Activated CD4-positive, alpha-beta T cell treated with anti-CD3 and anti-CD28 coated beads, Interleukin-2, Interleukin-4, amounts not matched to agents 100 ng/mL and 50 ng/mL, durations not matched to agents 16 hours and 8 hours (primary cell): ENCODE data around the gene FOCAD.

Source experiments
- DNase-seq: peaks from one replicate; pipeline ENCODE4 v3.0.0-alpha.2; 2020; ENCODE audit warnings: low spot score

The FOCAD gene, protein sequence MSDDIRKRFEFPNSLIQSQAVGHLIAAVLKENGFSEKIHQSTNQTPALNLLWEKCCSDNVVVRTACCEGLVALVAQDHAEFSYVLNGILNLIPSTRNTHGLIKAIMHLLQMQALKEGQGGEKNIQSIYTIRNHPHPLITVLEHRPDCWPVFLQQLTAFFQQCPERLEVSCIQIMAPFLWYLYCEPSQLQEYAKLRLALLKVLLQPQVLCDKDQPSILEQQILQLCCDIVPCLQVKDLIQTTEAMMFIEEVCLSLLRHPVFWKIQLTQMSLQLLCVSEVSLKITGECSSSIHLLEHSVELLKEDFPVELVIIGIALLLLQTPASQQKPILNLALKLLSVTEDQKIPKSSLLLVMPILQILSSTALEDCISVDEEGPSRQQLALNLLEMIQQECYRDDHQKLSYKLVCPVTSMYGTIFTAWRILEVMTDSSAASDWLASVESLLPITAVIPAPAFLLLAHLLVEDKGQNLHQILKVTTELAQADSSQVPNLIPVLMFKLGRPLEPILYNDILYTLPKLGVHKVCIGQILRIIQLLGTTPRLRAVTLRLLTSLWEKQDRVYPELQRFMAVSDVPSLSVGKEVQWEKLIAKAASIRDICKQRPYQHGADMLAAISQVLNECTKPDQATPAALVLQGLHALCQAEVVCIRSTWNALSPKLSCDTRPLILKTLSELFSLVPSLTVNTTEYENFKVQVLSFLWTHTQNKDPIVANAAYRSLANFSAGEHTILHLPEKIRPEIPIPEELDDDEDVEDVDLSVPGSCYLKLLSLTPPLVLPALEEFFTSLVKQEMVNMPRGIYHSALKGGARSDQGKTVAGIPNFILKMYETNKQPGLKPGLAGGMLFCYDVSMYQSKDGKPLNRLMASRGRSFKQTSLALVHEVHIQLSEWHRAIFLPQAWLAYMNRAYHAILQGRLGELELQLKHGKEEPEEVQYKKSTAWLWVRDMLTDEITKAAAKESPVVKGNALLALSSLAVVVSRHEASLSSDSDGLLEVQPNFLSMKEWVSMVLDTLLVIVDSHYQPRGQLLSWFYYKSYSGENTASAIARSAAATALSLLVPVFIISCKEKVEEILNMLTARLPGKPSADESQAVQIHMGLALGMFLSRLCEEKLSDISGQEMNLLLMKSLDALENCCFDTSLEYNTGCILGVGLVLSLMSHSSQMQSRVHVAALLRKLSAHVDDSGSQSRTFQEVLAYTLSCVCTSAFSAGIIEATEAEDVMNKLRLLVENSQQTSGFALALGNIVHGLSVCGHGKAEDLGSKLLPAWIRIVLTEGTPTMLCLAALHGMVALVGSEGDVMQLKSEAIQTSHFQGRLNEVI (N-terminal part only)

DNA sequence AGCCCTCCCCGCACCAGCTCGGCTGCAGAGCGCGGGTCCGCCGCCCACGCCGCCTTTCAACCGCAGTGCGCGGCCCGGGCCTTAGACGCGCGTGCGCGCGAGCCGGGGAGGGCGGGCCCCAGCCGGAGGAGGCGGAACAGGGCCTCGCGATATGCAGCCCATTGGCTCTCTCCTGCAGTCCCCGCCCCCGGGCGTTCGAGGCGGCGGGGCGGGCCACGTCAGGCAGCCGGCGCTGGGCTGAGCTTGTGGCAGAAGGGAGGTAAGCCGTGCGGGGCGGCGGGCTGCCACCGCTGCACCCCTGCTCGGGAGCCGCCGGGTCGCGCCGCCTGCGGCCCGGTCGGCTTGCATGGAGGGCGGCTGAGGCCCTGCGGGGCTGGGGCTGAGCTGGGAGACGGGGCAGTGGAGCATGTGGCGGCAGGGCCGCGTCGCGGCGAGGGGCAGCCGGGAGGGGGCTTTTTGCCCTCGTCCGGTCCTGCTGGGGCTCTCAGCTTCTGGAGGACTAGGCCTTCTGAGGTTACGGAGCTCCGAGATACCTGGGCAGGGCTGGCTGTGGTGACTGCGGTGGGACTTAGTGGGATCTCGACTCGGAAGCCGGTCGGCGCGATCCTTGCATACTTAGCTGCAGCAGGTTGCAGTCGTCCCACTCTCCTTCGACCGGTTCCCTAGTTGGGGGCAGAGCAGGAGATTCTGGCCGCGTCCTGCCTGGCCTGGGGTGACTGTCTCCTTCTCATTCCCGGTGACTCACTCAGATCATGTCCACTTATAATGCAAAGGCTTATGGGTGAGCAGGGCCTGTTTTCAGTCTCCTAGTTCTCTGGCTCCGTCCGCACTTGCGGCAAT lies at the start of gene FOCAD:
TSS of gene FOCAD (plus strand) at position 225 of the 840 bp plus-strand sequence. CDS start 31,095 bp downstream, outside the sequence.
- DNase-seq: peak; percentile 95

DNA sequence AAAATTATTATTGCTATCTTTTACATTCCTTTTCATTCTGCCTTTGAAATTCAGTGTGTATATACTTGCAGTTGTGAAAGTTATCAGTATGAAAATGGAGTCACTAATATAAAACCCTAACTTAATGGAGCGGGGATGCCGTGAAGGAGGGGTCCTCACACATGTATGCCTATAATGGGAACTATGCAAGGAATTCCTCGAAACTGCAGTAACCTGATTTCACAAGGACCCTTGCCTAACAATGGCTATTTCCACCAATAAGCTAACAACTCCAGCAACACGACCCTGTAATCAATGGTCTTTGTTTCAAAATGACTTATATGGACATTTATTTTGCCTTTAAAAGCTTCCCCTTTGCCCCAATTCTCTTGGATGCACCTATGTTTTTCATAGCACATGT lies 49.2 kb upstream of the FOCAD start:
- no peak for DNase-seq

DNA sequence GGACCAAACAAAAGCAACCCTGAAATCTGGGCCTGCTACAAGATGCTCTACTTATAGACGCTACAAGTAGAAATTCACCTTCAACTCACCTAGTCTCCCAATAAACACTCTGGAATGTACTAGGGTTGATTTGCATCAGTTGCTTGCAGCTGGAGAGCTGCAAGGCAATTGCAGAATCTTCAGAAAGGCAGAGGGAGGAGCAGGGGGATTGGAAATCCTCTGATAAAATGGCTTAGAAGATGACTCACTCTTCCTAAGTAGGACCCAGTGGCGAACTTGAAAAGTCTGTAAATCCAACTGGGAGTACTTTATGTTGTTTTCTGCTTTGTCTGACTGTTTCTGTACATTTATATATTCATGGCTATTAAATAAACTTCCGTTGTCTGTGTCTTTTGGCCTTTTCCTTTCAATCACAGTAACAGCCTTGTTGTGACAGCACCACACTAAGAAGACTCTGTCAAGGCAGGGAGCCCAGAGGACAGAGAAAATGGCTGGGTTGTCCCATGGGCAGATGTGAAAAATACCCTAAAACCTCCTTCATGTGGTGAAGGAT lies 47.1 kb upstream of the FOCAD start:
- DNase-seq: no peak

DNA sequence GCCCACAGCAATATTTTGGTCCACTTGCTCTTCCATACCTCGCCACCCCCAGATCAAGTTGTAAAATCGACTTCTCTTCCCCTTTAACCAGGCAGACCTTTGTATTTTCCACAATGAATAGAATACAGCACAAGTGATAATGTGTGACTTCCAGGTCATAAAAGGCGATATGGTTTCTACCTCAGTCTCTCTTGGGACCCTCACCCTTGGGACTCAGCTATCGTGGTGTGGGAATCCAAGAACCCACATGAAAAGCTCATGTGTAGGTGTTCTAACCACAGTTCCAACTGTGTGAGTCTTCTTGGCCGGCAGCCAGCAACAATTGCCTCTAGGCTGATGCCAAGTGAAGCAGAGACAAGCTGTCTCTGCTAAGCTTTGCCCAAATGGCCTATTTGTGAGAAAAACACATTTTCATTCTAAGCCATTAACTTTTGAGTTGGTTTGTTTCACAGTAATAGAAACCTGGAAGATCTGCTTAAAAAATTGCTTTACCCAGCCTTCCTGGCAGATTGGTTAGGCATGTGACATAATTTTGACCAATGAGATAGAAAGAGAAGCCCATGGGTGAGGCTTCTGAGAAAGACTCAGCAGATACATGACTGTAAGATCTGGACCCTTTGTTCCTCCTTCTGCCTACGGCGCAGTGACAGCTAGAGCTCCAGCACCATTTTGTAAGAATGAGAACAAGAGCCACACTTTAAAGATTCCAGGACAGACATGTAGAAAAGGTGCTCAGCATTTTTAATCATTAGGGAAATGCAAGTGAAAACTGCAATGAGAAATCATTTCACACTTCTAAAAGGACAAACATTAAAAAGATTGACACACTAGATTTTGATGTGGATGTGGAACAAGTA lies 43.5 kb upstream of the FOCAD start:
- peak; percentile 30 for DNase-seq

DNA sequence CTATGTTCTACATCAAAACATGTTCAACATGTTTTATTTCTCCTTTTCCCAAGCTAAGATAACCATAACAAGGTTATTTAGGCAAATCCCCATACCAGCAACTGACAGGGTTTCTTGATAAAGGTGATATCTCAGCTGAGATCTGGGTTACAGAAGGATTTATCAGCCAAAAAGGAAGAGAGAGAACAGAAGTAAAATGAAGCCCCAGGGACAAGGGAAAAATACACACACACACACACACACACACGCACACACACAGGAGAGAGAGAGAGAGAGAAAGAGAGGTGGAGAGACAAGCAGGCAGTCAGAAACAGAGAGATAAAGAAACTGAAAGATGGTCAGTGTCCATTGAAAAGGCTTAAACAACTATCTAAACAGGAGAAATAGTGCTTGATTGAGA lies 42.0 kb upstream of the FOCAD start:
- DNase-seq: no peak

DNA sequence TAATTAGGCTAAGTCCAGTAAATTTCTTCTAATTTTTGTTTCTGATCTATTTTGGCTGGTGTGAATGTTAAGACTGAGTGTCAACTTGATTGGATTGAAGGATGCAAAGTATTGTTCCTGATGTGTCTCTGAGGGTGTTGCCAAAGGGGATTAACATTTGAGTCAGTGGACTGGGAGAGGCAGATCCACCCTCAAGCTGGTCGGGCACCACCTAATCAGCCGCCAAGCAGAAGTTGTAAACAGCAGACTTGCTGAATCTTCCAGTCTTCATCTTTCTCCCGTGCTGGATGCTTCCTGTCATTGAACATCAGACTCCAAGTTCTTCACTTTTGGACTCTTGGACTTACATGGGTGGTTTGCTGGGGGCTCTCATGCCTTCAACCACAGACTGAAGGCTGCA lies 40.4 kb upstream of the FOCAD start:
- DNase-seq: no peak

DNA sequence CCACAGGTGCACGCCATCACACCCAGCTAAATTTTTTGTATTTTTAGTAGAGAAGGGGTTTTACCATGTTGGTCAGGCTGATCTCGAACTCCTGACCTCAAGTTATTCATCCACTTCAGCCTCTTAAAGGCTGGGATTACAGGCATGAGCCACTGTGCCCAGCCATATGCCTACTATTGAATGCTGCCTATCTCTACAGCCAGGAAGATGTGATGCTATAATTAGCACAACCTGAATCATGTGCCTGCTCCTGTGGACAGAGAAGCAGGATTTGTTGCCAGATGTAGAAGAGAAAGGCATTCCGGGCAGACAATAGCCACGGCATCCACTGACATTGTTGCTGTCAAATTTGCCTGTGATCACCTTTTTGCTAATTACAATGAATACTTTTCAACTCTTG lies 37.4 kb upstream of the FOCAD start:
- DNase-seq: no peak

DNA sequence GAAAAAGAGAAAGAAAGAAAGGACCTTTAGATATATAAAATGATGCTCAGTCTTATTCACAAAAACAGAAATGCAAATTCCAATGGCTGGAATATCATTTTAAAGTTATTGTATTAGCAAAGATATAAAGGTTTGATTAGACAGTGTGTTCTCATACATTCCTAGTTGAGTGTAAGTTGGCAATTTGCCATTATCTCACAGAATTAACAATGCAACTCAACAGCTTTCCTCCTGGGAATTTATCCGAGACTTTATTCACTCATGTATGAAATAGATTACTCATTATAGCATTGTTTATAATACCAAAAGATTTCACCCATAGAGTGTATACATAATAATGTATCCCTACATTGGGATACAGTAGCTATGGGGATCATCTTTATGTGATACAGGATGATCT lies 34.7 kb upstream of the FOCAD start:
- DNase-seq: no peak

DNA sequence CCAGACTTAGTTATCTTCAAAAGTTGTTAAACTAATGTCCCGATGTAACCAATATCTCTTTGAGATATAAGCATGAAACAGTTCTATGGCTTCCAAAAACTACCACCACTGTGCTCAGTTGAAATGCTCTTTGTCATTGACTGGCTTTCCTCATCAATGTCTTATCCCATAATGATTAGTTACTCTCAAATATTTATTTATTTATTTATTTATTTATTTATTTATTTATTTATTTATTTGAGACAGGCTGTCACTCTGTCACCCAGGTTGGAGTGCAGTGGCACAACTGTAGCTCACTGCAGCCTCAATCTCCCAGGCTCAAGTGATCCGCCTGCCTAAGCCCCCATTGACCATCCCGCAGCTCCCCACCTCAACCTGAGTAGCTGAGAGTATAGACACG lies 33.7 kb upstream of the FOCAD start:
- DNase-seq: no peak

DNA sequence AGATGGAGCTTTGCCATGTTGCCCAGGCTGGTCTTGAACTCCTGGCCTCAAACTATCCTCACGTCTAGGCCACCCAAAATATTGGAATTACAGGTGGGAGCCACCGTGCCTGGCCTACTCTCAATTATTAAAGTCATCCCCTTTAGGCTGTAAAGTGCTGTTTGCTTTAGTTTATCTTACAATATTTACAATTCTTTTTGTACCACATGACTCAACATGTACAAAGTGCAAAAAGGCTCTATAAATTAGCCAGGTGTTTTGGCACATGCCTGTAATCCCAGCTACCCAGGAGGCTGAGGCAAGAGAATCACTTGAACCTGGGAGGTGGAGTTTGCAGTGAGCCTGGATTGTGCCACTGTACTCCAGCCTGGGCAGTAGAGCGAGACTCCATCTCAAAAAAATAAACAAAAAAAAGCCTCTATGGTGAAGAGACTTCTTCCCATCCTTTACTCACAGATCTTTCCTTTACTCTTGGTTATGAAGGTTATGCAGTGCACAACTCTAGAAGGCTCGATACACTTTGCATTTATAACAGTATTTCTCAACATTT lies 33.2 kb upstream of the FOCAD start:
- no peak for DNase-seq

DNA sequence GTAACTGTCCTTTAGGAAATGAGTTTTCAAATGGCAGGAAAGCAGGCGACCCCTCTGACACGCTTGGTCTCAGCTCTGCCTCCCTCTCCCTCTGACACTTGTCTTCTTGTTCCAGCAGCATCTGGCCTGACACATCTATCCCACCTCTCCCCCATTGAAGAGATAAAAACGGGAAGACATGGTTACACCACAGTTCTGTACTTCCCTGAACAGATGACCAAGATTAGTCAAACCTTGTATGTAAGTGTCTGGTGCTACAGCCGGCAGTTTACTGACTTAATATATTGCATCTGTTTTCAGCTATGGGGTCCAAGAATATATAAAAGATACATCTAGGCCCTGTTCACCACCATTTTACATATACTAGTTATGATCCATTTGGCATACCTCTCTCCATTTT lies 32.1 kb upstream of the FOCAD start:
- DNase-seq: no peak

DNA sequence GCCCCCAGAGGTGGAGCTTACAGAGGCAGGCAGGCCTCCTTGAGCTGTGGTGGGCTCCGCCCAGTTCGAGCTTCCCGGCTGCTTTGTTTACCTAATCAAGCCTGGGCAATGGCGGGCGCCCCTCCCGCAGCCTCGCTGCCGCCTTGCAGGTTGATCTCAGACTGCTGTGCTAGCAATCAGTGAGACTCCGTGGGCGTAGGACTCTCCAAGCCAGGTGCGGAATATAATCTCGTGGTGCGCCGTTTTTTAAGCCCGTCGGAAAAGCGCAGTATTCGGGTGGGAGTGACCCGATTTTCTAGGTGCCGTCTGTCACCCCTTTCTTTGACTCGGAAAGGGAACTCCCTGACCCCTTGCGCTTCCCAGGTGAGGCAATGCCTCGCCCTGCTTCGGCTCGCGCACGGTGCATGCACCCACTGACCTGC lies 25.8 kb upstream of the FOCAD start:
- DNase-seq: peak; percentile 17

DNA sequence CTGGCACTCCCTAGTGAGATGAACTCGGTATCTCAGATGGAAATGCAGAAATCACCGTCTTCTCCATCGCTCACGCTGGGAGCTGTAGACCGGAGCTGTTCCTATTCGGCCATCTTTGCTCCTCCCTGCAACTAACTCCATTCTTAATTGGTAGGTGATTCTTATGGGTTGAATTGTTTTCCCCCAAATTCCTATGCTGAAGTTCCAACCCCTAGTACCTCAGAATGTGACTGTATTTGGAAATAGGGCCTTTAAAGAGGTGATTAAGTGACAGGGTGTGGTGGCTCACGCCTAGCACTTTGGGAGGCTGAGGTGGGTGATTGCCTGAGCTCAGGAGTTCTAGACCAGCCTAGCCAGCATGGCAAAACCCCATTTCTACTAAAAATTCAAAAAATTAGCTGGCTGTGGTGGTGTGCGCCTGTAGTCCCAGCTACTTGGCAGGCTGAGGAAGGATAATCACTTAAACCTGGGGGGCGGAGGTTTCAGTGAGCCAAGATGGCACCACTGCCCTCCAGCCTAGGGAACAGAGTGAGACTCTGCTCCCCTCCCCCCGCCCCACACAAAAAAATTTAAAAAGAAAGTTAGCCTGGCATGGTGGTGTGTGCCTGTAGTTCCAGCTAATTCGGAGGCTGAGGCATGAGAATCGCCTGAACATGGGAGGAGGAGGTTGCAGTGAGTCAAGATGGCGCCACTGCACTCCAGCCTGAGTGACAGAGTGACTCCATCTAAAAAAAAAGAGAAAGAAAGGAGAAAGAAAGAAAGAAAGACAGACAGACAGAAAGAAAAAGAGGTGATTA lies 25.2 kb upstream of the FOCAD start:
- no peak for DNase-seq

DNA sequence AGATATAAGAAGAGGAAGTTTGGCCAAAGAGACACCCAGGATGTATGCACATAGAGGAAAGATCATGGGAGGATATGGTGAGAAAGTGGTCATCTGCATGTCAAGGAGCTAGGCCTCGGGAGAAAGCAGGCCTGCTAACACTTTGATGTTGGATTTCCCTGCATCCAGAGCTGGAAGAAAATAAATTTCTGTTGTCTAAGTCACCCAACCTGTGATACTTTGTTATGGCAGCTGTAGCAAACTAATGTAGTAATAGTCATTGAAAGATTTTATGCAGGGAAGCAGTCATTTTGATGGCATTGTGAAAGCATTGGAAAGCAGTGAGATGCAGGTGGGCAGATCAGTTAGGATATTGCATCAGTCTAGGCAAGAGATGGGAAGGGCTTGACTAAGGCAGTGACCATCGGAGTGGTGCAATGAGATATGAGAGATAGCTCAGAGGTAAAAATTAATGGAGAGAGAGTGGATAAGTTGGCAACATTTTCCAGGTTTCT lies 24.5 kb upstream of the FOCAD start:
- DNase-seq: no peak

DNA sequence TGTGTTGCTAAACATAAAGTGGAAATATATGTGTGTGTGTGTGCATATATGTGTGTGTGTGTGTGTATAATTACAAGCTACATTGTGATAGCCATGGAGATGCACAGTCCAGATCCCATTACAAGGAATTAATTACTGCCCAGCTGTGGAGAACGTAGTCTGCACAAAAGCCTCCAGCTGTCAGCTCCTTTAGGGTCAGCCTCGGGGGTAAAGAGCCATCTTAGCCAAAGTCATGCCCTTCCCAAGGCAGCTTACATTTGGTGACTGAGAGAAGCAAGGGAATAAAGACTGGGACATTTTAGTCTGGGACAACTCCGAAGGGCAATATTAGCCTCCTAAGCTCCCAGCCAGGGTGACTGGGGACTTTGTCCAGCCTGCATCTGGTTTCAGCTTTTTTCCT lies 21.9 kb upstream of the FOCAD start:
- DNase-seq: no peak

DNA sequence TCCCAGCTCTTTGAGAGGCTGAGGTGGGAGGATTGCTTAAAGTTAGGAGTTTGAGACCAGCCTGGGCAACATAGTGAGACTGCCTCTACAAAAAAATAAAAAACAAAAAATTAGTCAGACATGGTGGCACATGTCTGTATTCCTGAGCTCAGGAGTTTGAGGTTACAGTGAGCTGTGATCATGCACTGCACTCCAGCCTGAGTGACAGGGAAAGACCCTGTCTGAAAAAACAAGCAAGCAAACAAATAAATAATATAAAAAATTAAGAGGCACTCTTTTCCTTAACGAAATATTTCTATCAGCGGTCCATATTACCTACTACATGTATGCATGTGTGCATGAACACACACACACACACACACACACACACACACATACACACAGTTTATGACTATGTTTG lies 20.9 kb upstream of the FOCAD start:
- no peak for DNase-seq

DNA sequence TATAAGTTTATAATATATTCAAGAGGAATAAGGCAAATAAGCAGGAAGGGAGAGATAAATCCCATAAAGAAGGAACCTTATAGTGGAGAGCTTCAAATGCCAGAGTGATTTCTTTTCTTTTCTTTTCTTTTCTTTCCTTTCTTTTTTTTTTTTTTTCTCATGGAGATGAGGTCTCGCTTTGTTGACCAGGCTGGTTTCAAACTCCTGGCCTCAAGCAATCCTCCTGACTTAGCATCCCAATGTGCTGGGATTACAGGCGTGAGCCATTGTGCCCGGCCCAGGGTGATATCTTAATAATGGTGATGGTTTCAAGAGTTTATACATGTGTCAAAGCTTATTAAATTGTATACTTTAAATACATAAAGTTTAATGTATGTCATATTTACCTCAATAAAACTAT lies 19.6 kb upstream of the FOCAD start:
- DNase-seq: no peak

DNA sequence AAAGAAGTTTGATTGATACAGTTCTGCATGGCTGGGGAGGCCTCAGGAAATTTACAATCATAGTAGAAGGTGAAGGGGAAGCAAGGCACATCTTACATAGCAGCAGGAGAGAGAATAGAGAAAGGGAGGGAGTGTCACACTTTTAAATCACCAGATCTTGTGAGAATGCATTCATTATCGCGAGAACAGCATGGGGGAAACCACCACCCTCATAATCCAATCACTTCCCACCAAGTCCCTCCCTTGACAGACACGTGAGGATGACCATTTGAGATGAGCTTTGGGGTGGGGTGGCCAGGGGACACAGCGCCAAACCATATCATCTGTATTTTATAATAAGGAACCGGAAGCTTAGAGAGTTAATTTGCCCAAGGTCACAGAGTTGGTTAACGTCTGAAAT lies 13.7 kb upstream of the FOCAD start:
- DNase-seq: no peak

DNA sequence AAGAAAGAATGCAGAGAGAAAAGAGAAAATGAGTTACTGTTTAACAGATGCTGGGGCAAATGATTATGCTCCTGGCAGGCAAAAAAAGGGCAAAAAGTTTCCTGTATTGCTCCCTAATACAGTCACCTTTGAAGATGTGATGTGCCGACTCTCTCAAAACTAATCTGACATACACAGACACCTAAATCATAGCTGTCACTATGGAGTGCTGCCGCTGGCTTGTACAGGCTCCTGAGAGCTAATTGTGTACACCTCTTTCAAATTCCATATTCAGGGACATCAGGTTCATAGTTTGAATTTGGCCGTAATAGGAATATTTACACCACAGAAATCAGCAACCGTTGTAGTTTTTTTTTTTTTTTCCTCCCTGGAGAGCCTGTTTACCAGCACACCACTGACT lies 12.4 kb upstream of the FOCAD start:
- no peak for DNase-seq
